HG02884 (cell line): ENCODE measurements around the gene FNIP2.

Experiments
- ATAC-seq: cut with Tn5 transposase; IDR thresholded peaks from one replicate; pipeline ENCODE4 v1.9.1; 2021; ENCODE audit warnings: mild to moderate bottlenecking, moderate library complexity; ENCODE audit not compliant: unreplicated experiment

Gene FNIP2

GRCh38 chr4:158760866-158761265, 8.0 kb upstream of the FNIP2 start:
- no peak for ATAC-seq

- ATAC-seq = no peak
Observed at GRCh38 chr4:158762553-158762952, 6.3 kb upstream of the FNIP2 start.

GRCh38 chr4:158763462-158763861, 5.4 kb upstream of the FNIP2 start:
- ATAC-seq = no peak

- ATAC-seq = no peak
Observed at GRCh38 chr4:158766434-158767044, 2.3 kb upstream of the FNIP2 start.

GRCh38 chr4:158767451-158767850, 1.4 kb upstream of the FNIP2 start:
- ATAC-seq = no peak

DNA sequence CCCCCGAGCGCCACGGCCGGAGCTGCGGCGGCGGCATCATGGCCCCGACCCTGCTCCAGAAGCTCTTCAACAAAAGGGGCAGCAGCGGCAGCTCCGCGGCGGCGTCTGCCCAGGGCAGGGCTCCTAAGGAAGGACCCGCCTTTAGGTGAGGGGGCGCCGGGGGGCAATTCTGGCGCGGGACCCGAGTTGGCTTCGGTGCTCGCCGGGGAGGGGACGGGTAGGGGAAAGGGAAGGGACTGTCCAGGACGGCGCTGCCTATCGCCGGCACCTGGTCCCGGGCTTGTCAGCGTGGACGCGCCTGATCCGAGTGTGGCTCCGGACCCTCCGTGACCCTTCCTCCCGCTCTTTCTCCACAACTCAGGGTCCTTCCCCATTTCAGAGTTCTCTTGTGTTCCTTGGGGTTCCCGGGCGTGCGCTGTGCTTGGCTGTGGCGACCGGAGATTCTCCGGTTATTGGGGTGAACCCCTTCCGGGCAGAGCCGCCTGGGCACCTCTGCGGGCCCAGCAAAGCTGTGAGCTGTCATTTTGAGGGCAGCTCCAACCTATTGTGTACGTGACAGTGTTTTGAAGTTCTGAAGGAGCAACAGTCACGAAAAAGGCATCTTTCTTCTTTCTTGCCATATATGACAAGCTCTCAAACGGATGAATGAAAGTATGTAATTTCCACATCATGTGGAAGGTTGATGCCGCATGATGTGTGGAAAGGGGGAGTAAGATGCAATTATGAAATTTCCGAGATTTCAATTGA, 522 bp downstream of the FNIP2 start:
- ATAC-seq = peak; percentile 32

DNA sequence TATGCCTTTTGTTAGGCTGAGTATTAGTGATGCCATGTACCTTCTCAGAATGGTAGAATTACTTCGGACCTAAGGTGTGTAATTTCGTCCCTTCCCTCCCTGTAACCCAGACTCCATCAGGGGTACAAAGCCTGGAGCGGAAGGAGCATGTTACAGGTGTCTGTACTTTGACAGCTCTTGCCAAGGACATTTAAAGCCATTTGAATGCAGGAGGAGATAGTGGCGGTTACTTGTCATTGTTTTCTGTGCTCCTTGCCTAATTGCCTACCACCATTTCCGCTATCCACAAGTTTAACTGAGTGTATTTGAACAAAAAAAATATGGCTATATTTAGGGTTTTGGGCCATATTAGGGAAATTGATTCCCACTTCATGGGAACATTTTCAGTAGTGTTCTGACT, 1.8 kb downstream of the FNIP2 start:
- ATAC-seq = no peak

DNA sequence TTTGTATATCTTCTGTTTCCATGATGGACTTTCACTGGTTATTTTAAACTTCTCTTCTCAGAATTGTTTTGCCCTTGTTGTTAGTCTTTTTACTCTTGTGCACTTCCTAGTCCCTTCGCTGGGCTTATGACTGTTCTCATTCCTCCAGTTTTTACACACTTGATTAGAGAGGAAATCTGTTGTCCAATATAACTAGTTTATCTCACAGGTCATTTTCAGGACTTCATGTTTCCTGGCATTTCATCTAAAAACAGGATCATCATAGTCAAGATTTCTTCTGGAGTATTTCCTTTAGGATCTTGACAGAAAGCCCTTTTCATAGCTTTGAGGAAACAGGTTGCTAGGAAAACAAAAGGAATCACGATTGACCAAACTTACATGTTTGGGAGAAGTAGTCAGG, 3.0 kb downstream of the FNIP2 start:
- no peak for ATAC-seq

DNA sequence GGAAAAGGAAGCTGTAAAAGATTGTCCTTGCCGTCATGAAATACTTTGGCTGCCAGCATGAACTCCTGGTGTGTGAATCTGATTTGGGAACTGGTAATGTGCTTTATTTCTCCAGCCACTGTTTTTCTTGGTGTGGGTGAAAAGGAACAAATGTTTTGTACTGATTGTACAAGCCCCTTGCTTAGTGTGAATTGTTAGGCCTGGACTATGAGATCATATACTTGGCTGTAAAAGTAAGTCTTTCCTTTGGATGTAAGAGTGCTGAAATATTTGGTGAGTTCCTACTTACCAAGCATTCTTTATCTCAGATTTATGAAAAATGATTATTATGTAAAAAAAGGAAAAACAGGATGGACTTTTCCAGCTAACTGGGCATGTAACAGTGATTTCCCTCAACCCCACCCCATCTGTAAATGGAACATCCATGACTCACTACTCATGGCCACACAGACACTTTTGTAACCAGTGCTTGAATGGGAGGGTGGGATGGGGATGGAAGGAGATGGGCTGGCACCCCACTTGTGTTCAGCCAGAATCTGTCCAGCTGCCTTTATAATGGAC, 6.3 kb downstream of the FNIP2 start:
- no peak for ATAC-seq

GRCh38 chr4:158776106-158776505, 7.3 kb downstream of the FNIP2 start:
- no peak for ATAC-seq

GRCh38 chr4:158777423-158778155, 8.8 kb downstream of the FNIP2 start:
- ATAC-seq = peak; percentile 25

GRCh38 chr4:158778156-158778711, 9.4 kb downstream of the FNIP2 start:
- peak; percentile 100 for ATAC-seq

DNA sequence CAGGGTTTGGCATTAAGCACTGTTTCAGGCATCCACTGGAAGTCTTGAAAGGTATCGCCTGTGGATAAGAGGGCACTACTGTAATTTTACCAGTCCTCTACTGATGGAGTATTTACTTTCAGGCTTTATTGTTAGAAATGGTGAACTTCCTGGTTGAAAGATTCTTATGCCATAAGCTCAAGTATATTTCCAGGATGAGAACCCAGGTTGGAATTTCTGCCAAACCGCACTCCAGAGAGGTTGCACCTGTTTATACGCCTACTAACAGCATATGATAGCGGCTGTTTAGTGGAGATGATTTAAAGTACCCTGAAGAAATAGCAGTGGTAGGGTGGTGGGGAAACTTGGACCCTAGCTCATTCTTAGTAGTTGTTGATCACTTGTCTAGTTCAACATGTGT, 9.9 kb downstream of the FNIP2 start:
- ATAC-seq = no peak

- no peak for ATAC-seq
Observed at GRCh38 chr4:158781963-158782362, 13.1 kb downstream of the FNIP2 start.

GRCh38 chr4:158782551-158783360, 13.9 kb downstream of the FNIP2 start:
- no peak for ATAC-seq

DNA sequence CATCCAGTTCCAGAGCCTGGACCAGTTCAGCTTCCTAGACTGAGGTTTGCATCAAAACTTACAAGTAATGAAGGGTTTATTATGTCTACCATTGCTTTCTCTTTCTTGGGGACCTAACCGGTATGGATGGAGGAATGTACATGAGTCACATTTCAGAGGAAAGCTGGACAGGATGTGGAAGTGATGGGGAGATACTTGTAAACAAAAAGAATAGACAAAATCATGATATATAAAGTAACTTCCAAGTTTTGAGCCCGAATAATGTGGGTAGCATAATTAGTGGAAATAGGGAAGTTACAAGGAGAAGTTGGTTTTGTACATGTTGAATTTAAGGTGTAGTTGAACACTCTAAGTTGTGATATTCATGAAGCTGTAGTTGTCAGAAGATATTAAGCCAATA, 15.0 kb downstream of the FNIP2 start:
- ATAC-seq = no peak

DNA sequence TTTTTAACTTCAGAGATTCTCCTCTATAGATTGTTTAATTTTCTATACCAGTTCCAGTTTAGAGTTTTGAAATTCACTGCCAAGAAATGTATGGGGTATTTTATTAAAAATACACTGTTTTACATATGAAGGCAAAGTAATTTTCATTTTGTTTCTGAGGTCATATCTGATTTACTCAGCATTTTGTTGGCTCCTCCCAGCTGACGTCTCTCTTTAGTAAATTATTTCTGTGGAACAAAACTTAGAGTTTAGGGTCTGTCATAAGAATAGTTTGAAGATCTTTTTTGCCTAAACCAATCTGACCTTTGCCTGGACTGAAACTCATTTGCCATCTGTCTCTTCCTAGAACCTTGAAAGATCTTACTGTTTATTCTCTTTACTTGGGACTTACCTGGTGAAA, 16.9 kb downstream of the FNIP2 start:
- no peak for ATAC-seq

GRCh38 chr4:158786121-158786601, 17.3 kb downstream of the FNIP2 start:
- ATAC-seq = no peak

GRCh38 chr4:158786955-158787354, 18.1 kb downstream of the FNIP2 start:
- ATAC-seq = no peak

DNA sequence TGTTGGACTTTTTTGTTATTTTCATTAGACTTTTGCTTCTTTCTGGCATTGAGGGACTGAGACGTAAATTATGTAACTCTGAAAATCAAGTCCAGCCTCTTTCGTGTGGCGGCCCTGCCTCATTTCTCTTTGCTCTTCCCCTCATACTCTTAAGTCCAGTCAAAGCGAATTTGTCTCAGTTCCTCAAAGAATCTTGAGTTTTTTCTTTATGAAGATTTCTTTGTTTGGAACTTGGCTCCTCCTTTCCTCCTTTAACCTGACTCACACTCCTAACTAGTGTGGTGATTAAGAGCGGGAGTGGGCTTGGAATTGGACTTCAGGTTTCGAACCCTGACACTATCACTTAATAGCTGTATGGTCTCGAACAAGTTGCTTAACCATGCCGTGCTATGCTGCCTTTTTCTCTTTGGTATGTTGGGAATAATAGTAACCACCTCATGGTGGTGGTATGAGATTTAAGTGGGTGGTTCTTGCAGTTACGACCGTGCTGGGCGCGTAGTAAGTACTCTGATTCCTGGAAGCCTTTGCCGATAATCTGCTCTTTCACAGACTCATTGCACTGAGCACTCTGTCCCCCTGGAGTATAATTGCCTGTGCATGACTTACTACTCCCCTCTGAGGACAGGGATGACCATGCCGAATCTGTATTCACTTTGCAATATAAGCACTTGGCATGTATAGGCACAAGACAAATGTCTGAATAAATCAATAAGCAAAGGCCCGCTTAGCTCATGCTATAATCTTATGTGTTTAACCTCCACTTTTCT, 19.1 kb downstream of the FNIP2 start:
- ATAC-seq = no peak
